ENCODE results near the gene RPE.

Gene RPE

DNA sequence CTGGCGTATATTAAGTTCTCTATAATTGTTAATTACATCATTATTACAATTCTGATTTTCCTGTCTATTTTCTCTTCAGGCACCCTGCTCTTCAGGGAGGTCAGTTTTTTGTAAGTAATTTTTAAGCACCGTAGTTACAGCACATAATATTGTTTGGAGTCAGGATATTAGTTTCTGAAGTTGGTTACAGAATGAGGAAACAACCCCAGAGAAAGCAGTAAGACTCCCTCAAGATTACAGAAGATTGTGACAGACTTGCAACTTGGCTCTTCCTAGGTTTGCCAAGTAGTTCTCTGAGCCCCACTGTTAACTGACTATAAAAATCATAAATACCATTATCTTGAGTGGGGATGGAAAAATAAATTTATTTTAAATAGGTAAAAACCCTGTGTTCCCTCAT, 921 bp downstream of the RPE start:
- no peak for DNase-seq

DNA sequence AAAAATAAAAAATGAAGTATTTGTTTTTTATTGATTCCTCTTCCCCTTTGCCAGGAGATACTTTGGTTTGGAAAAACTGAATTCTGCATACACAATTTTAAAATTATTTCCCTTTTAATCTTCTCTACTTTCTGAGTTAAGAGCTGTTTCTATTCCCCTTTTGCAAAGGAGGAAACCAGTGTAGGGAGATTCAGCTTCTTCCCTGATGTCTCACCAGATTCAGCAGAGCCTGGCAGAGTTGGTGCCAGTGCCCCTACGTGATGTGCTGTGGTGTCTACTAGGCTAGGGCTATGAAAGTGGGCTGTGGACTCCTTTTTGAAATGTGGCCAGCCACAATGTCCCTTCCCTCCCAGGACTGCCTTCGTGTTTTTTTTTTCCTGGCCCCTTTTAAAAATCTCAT, 2.4 kb downstream of the RPE start:
- no peak for DNase-seq

- DNase-seq = no peak
These were observed 5.5 kb downstream of the RPE start for GRCh38 chr2:210007895-210008294.

DNA sequence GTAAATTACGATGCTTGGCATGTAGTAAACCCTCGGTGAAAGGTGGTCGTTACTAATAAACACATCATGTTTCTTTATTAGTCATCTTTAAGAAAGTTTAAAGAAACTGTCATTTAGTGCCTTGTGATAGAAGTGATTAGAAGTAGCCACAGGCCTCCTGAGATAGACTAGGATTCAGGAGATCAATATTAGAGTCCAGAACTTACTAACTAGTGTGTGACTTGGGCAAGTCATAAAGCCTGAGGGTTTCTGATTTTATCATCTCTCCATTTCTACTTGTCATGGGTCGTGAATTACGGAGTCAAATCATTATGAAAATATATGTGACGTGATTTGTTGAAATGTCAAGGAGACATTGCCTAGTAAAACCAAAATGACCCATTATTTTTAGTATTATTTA, 6.7 kb downstream of the RPE start:
- DNase-seq = no peak

DNA sequence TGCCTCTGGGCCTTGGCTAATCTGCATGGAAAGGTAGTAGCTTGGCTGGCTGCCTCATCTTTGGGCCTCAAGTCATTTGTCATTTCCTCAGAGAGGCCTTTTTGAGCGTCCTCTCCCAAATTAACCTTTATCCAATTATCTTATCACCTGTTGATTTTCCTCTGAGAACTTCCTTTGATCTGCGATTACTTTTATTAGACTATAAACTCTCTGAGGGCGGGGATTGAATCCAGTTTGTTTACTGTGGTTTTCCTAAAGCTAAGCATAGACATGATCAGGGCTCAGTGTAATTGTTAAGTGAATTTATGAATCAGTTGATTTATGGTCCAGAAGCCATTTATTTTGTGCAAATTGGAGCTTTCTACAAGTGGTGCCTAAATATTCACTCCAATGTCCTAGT, 7.5 kb downstream of the RPE start:
- DNase-seq = no peak

GRCh38 chr2:210020138-210020537, 17.7 kb downstream of the RPE start:
- DNase-seq = no peak

DNA sequence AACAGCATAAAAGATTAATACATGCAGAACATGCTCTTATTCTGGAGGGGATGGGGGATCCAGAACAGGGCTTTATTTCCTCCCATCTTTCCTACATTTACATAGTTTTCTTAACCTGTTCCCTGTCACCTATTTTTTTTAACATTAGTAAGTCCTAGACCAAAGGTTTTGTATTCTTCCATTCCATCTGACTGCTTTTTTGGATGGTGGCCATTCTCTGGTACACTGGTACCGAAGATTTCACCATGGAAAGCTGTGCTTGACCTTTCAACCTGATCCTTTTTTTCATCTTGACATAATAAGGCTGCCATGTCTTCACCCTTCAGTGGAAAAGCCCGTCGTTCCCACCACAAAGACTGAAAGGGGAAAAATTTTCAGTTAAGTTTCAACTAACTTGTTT, 20.4 kb downstream of the RPE start:
- no peak for DNase-seq

DNA sequence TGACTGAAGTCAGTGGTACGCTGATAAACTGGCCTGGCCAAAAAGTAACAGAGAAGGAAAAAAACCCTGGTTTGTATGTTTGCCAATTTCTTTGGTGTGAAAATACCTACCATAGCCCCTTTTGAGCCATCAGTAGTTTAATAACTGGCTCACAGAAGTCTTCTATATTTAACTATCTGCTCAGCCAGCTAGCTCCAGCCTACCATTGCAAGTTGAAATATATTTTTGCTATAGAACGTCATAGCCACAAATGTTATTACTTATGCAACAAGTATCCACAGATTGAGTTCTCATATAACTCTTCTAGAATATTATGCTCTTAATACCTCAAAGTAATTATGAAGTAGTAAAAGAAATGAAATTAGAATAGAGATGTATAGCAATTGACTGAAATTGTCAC, 25.2 kb downstream of the RPE start:
- no peak for DNase-seq

DNA sequence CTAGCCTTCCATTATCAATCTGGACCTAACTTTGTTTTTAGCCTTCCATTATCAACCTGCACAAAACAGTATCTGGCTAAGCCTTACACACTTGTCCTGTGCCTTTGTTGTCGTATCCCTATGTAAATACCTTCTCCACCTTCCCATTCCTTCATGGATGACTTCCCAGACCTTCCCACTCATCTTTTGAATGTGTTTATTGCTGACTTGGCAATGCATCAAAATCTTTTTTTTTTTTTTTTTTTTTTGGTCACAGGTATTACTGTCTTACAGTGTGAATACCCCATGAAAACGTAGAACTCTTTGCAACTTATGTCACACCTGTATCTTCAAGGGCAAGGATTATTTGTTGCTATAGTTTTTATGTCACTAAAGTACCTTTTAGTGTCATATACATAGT, 25.7 kb downstream of the RPE start:
- no peak for DNase-seq

- no peak for DNase-seq
These were observed 31.7 kb downstream of the RPE start for GRCh38 chr2:210034087-210034683.

DNA sequence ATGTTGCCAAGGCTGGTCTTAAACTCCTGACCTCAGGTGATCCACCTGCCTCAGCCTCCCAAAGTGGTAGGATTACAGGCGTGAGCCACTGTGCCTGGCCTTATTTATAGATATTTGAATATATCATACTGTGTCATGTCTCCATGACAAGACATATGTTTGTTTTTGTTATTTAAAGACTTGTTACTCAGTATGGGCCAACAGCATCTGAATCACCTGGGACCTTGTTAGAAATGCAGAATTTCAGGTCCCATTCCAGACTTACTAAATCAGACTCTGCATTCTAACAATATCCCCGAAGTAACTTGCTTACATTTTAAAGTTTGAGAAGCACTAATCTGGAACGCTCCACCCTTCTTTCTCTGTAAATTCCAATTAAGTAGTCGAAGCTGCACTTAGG, 33.2 kb downstream of the RPE start:
- no peak for DNase-seq

DNA sequence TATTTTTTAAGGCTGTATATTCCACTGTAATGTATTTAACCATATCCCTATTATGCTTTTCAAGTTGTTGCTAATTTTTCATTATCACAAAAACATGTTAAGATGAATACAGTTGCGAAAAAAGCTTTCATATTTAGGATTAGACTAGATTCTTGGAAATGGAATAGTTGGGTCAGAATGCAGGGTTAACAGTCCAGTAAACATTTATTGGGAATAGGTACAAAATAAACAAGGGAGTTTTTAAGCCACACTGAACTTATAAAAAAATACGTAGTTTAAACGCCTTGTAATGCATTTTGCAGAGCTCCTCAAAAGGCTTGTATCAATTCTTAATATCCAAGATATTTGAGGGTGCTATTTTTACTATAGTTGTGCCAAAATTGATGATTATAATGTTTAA, 35.6 kb downstream of the RPE start:
- DNase-seq = no peak

DNA sequence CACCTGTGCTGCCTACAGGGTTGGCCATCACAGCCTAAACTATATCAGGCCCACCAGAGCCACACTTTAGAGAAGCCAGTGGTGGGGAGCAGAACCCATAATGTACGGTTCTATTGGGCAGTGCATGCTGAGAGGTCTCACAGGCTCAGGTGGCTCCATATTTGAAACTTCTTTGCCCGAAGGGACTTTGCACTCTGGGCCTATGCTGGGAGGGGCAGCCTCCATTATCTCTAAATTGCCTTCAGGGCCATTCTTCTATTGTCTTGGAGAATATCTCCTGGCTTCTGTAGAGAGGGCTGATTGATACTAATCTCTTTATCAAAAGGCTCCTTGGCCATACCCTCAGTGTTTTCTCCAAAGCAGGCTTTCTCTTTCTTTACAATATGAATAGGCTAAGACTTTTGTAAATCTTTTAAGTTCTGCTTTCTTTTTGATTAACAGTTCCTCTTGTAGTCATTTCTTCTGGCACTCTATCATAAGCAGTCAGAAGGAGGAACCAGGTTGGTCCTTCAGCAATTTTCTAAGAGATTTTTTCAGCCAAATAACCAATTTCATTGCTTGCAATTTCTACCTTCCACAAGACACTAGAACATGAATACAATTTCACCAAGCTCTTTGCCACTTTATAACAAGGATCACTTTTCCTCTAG, 44.5 kb downstream of the RPE start:
- no peak for DNase-seq

DNA sequence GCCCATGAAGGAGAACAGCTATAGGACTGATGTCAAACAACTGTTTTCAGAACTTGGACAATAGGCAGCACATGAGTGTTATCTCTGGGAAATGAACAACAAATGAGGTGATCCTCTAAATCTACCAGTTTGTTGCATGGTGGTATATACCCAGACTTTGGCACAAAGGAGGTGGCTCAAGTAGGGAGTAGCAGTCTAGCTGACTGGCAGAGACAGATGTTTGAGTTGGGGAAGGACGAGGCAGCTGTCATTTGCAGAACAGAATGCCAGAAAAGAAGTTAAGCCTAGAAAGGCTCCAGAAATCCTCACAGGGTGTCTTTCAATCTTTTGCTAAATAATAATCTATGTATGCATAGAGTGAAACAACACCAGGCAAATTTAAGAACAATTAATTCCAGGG, 47.4 kb downstream of the RPE start:
- DNase-seq = no peak

DNA sequence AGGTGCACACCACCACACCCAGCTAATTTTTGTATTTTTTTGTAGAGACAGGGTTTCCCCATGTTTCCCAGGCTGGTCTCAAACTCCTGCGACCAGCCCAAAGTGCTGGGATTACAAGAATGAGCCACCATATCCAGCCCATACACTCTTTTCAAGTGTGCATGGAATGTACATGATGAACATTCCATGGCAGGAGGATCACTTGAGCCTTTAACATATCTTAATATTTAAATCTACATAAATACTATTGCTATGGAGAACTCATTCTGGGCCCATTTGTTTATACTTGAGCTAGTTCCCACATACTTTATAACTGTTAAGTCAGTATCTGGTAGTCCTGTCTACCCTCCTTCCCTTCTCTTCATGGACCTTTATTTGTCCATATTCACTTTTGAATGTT, 48.4 kb downstream of the RPE start:
- DNase-seq = no peak

DNA sequence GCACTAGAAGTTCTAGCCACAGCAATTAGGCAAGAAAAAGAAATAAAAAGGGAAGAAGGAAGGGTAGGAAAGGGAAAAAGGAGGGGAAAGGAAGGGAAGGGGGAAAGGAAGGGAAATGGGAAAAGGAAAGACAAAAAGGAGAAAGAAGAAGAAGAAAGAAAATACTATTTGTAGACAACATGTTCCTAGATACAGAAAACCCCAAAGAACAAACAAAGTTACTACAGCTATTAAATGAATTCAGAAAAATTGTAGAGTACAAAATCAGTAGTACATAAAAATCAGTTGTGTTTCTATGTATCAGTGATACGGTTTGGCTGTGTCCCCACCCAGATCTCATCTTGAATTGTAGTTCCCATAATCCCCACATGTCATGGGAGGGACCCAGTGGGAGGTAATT, 52.3 kb downstream of the RPE start:
- DNase-seq = no peak

GRCh38 chr2:210055825-210056224, 53.4 kb downstream of the RPE start:
- DNase-seq = no peak

DNA sequence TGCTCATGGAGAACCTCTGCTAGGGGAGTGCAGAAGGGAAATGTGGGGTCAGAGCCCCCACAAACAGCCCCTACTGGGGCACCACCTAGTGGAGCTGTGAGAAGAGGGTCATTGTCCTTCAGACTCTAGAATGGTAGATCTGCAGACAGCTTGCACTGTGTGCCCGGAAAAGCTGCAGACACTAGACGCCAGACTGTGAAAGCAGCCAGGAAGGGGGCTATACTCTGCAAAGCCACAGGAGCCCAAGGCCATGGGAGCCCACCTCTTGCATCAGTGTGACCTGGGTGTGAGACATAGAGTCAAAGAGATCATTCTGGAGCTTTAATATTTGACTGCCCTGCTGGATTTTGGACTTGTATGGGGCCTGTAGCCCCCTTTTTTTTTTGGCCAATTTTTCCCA, 60.9 kb downstream of the RPE start:
- no peak for DNase-seq
